Osteoblast (primary cell): ENCODE results near the gene GPR42. TPM values are rescaled to one million over a fixed set of nuclear protein-coding genes. Genes with fewer than 3 reads are reported as not detected.
"Not testable (repeated sequence)": the region's sequence is repeated elsewhere in the genome, so short reads cannot be mapped to it uniquely, and the experiment has no call there.

ENCODE experiments used
- DNase-seq: peaks from one replicate; pipeline ENCODE4 v3.0.0; 2011; ENCODE audit warnings: low spot score, mixed read lengths; ENCODE audit not compliant: insufficient read length; ENCODE audit errors: missing footprints
- H2AFZ ChIP-seq: 2 replicates; pipeline ENCODE4 v1.6.0; 2011; ENCODE audit warnings: mild to moderate bottlenecking, low read length
- H3K27ac ChIP-seq: 2 replicates; pipeline ENCODE4 v1.5.1; 2011; ENCODE audit warnings: mild to moderate bottlenecking, low read depth, low read length, moderate library complexity
- H3K27me3 ChIP-seq: 2 replicates; pipeline ENCODE4 v1.6.0; 2012; ENCODE audit warnings: mild to moderate bottlenecking, control low read depth, inconsistent platforms, low read length, moderate library complexity; ENCODE audit not compliant: insufficient read depth
- H3K36me3 ChIP-seq: 2 replicates; pipeline ENCODE4 v1.5.1; 2011; ENCODE audit warnings: mild to moderate bottlenecking, low read length, control low read depth, moderate library complexity; ENCODE audit not compliant: insufficient read depth
- H3K4me1 ChIP-seq: 2 replicates; pipeline ENCODE4 v1.5.1; 2011; ENCODE audit warnings: mild to moderate bottlenecking, low read length, control low read depth, moderate library complexity; ENCODE audit not compliant: insufficient read depth
- H3K4me2 ChIP-seq: 2 replicates; pipeline ENCODE4 v1.6.0; 2011; ENCODE audit warnings: mild to moderate bottlenecking, low read length; ENCODE audit not compliant: insufficient read depth
- H3K4me3 ChIP-seq: fragments of 200-600 bp; sonication (generic); 3 replicates; pipeline ENCODE4 v1.5.1; 2012; ENCODE audit warnings: mild to moderate bottlenecking, low read length, inconsistent platforms; ENCODE audit not compliant: insufficient read depth
- H3K79me2 ChIP-seq: 2 replicates; pipeline ENCODE4 v1.6.0; 2012; ENCODE audit warnings: mild to moderate bottlenecking, low read length, control low read depth, inconsistent platforms; ENCODE audit not compliant: insufficient read depth
- H3K9me3 ChIP-seq: 2 replicates; pipeline ENCODE4 v1.5.1; 2011; ENCODE audit warnings: low read depth, low read length, control low read depth
- H4K20me1 ChIP-seq: 2 replicates; pipeline ENCODE4 v1.6.0; 2012; ENCODE audit warnings: mild to moderate bottlenecking, low read length, control low read depth; ENCODE audit not compliant: insufficient read depth
- total RNA-seq: library from RNA; depleted of rRNA; stranded (reverse); fragments of >200 nt; gene quantifications from 2 replicates; pipeline ENCODE4 v1.2.3, GENCODE V29; 2012
- TF ChIP-seq, protein P1 (sequence below): IDR thresholded peaks from 2 replicates; pipeline ENCODE4 v1.5.1; 2011; ENCODE audit warnings: mild to moderate bottlenecking, low read depth, low read length, moderate library complexity; ENCODE audit errors: extremely low read depth

The GPR42 gene
- total RNA-seq, 1 donor = not detected

DNA sequence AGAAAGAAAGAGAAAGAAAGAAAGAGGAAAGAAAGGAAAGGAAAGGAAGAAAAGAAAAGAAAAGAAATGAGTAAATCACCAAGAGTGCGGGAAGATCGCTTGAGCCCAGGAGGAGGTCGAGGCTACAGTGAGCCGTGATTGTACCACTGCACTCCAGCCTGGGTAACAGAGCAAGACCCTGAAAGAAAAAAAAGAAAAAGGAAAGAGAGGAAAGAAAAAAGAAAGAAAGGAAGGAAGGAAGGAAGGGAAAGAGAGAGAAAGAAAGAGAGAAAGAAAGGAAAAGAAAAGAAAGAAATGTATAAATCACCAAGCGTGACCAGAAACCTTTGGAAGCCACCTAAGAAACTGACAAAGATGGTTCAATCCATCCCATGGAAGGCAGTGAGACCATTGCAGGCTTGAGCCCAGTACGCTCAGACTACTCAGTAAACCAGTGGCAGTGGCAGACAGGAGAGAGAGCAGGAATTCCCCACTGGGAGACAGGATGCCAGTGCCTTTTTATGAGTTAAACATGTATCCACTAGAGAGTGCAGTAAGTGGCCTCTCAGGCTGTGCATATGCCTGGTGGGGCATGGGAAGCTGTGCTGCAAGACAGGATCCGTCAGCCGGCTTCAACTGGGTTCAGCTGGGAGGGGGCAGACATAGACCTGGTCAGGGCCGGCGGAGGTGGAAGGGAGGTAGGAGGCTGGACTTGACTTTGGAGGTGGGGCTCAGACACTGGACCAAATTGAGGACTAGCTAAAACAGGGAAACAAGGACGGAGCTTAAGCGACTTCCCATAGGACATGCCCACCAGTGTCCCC, 4.8 kb downstream of the GPR42 start:
- Histone ChIP-seq H3K9me3 (no peaks in the 10 kb centered on the region), H3K4me3 (no peak overlapping the region)
- no peak for DNase-seq

DNA sequence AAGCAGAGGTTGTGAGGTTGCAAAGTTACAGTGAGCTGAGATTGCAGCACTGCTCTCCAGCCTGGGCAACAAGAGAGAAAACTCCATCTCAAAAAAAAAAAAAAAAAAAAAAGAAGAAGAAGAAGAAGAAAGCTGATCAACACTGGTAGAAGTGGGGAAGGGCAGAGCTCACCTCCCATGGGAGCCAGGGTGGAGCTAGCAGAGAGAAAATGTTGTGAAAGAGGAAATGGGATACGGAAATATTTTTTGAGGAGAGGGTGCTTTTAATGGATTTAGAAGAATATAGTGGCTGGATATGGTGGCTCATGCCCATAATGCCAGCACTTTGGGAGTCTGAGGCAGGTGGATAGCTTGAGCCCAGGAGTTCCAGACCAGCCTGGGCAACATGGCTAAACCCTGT, 6.8 kb downstream of the GPR42 start:
- Histone ChIP-seq H3K4me3 (no peak overlapping the region), H4K20me1 (no peaks in the 10 kb centered on the region), H3K36me3 (no peaks in the 10 kb centered on the region), H3K4me2 (no peak overlapping the region), H3K9me3 (no peaks in the 10 kb centered on the region), H2AFZ (no peak overlapping the region), H3K4me1 (no peaks in the 10 kb centered on the region), H3K27me3 (no peaks in the 10 kb centered on the region), H3K79me2 (no peaks in the 10 kb centered on the region), H3K27ac (no peak overlapping the region)
- no peak for DNase-seq
- TF ChIP-seq, protein P1, sequence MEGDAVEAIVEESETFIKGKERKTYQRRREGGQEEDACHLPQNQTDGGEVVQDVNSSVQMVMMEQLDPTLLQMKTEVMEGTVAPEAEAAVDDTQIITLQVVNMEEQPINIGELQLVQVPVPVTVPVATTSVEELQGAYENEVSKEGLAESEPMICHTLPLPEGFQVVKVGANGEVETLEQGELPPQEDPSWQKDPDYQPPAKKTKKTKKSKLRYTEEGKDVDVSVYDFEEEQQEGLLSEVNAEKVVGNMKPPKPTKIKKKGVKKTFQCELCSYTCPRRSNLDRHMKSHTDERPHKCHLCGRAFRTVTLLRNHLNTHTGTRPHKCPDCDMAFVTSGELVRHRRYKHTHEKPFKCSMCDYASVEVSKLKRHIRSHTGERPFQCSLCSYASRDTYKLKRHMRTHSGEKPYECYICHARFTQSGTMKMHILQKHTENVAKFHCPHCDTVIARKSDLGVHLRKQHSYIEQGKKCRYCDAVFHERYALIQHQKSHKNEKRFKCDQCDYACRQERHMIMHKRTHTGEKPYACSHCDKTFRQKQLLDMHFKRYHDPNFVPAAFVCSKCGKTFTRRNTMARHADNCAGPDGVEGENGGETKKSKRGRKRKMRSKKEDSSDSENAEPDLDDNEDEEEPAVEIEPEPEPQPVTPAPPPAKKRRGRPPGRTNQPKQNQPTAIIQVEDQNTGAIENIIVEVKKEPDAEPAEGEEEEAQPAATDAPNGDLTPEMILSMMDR = no peak

More for the DNA sequence above, 4.8 kb downstream of the GPR42 start:
- Histone ChIP-seq H4K20me1 (no peaks in the 10 kb centered on the region), H2AFZ (no peak overlapping the region), H3K27ac (no peak overlapping the region), H3K4me1 (no peaks in the 10 kb centered on the region), H3K4me2 (no peak overlapping the region), H3K79me2 (no peaks in the 10 kb centered on the region), H3K36me3 (no peaks in the 10 kb centered on the region), H3K27me3 (no peaks in the 10 kb centered on the region)
- TF ChIP-seq, protein P1 = no peak

DNA sequence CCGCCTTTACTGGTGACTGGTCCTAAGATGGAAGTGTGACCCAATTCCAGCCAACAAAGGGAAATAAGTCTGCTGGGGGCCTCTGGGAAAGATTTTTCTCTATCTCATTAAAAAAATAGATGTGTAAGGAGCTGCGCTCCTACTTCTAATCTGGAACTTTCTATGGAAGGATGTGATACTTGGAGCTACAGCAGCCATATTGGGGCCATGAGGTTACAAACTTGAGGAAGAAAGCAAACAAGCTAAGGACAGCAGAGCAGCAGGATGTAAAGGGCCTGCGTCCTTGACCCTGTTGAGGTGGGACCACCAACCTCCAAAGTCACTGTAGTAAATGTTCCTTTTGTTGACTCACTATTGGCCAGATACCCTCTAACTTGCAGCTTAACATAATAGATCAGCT, 7.5 kb downstream of the GPR42 start:
- H3K27ac ChIP-seq = no peak overlapping the region
- no peak overlapping the region for H3K4me3 ChIP-seq
- H3K79me2 ChIP-seq = no peaks in the 10 kb centered on the region
- TF ChIP-seq, protein P1 = no peak
- no peaks in the 10 kb centered on the region for H4K20me1 ChIP-seq
- H3K9me3 ChIP-seq = no peaks in the 10 kb centered on the region
- H3K4me1 ChIP-seq = no peaks in the 10 kb centered on the region
- no peaks in the 10 kb centered on the region for H3K27me3 ChIP-seq
- no peak overlapping the region for H3K4me2 ChIP-seq
- no peak for DNase-seq
- no peaks in the 10 kb centered on the region for H3K36me3 ChIP-seq
- no peak overlapping the region for H2AFZ ChIP-seq

DNA sequence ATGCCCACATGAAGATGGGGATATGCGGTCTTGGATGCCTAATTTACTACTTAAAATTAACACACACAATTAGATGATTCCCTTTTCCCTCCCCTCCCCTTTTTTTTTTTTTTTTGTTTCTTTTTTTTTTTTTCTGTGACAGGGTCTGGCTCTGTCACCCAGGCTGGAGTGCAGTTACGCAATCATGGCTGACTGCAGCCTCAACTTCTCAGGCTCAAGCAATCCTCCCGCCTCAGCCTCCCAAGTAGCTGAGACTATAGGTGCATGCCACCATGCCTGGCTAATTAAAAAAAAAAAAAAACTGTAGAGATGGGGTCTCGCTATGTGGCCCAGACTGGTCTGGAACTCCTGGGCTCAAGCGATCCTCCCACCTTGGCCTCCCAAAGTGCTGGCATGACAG, 8.7 kb downstream of the GPR42 start:
- H3K4me1 ChIP-seq, H3K79me2 ChIP-seq, H3K27ac ChIP-seq, H3K4me2 ChIP-seq, H3K4me3 ChIP-seq, H4K20me1 ChIP-seq, H2AFZ ChIP-seq, H3K9me3 ChIP-seq, DNase-seq, H3K27me3 ChIP-seq, H3K36me3 ChIP-seq: not testable (repeated sequence)
